Stomach (tissue), 4 donors: Measurements from ENCODE around the gene FOXRED1.

Source experiments
- EP300 ChIP-seq: sonication (generic); formaldehyde crosslinking; IDR thresholded peaks from one replicate; pipeline ENCODE4 v1.6.1; 2017; ENCODE audit warnings: antibody characterized with exemption
- POLR2A ChIP-seq, 4 donors: fragments of 450-650 bp; IDR thresholded peaks; one replicate each; pipeline ENCODE4 v1.6.1; 2016; ENCODE audit warnings: antibody characterized with exemption in 4 of 4, control low read depth in 2 of 4, mild to moderate bottlenecking in 1 of 4, moderate library complexity in 1 of 4
- TF ChIP-seq, protein P1 (sequence below), 7 experiments: fragments of 450-650 bp in 4 of 7; fragments of 200-600 bp in 3 of 7; sonication (generic) in 3 of 7; IDR thresholded peaks; one replicate each; pipeline ENCODE4 v1.5.1; 2016 to 2019; ENCODE audit warnings: antibody characterized with exemption in 7 of 7, control low read depth in 2 of 7, mild to moderate bottlenecking in 1 of 7

DNA sequence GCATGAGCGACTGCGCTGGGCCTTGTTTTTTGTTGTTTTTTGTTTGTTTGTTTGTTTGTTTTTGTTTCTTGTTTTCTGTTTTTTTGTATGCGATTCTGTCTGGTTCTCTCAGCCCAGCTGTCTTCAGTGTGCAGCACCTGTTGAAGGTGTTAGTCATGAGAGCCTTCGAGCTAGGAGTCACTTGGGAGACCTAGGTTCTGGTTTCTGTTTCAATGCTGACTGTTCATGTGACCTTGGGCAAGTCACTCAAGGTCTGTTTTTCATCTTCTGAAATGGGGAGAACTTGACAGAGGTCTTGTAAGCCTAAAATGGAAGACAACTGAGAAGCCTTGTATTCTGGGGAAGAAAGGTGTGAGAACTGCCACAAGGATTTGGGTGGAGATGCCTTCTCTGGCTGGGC, 36.7 kb downstream of the FOXRED1 start:
- TF ChIP-seq, protein P1, sequence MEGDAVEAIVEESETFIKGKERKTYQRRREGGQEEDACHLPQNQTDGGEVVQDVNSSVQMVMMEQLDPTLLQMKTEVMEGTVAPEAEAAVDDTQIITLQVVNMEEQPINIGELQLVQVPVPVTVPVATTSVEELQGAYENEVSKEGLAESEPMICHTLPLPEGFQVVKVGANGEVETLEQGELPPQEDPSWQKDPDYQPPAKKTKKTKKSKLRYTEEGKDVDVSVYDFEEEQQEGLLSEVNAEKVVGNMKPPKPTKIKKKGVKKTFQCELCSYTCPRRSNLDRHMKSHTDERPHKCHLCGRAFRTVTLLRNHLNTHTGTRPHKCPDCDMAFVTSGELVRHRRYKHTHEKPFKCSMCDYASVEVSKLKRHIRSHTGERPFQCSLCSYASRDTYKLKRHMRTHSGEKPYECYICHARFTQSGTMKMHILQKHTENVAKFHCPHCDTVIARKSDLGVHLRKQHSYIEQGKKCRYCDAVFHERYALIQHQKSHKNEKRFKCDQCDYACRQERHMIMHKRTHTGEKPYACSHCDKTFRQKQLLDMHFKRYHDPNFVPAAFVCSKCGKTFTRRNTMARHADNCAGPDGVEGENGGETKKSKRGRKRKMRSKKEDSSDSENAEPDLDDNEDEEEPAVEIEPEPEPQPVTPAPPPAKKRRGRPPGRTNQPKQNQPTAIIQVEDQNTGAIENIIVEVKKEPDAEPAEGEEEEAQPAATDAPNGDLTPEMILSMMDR (IDR thresholded peaks at IDR 0.05): no peak
- no peak for TF ChIP-seq POLR2A (IDR thresholded peaks at IDR 0.05)
- TF ChIP-seq EP300: no peak
